NCI-H2227 (cell line): ENCODE data around the gene PNKP.

Experiments
- DNase-seq: peaks from one replicate; lab custom pipeline; 2025; ENCODE audit not compliant: unreplicated experiment; lab: John Stamatoyannopoulos, UW

PNKP gene

DNA sequence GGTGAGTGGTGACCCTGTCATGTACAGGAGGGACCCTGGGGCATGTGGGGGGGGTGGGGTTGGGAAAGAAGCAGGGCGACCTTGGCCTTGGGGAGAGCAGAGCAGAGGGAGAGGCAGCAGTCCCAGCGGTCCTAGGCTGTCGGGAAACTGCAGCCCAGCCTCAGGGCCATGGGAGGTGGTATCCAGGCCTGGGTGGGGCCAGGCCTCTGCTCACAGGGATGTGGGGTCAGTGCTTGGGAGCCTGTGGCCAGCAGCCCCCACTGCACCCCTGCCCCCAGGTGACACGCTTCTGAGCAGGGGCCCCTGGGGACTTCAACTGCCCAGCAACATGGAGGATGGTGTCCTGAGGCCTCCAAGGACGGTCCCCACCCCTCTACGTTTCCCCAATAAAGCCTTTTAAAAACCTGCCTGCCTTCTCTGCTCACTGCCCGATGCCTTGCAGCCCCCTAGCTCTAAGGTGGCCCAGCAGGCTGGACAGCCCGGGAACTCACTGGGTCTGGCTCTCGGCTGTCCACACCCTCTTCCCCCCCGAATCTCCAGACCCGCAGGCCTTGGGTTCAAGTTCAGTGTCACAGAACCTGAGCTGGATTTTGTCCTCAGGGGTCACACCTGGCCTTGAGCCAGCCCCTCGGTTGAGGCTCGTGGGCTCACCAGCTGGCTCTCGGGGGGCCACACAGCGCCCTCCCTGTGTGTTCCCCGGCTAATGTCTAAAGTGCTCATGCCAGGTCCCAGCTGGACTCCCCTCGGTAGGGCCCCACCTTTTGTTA lies 6.9 kb downstream of the PNKP start:
- DNase-seq = no peak

DNA sequence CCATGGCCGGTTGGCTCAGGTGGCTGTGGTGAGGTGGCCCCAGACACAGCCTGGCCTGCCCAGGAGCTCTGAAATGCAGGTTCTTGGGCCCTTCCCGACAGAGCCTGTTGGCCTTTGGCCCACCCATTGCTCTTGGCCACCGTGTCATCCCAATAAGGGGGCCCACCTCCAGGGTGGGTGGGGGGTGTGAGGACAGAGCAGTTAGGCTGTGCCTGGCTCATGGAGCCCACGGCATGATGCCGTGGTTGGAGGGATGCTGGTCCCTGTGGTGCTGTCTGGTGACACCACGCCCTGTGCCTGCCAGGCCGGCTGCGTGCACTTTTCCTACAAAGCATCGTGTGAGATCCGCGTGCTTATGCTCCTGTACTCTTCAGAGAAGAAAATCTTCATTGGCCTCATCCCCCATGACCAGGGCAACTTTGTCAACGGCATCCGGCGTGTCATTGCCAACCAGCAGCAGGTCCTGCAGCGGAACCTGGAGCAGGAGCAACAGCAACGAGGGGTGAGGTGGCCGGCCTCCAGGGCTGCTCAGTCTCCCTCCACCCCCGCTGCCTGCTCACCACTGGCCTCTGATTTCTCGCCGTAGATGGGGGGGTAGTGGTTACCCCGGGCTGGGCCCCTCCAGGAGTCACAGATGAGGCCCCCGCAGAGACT lies 7.6 kb downstream of the PNKP start:
- DNase-seq = no peak

DNA sequence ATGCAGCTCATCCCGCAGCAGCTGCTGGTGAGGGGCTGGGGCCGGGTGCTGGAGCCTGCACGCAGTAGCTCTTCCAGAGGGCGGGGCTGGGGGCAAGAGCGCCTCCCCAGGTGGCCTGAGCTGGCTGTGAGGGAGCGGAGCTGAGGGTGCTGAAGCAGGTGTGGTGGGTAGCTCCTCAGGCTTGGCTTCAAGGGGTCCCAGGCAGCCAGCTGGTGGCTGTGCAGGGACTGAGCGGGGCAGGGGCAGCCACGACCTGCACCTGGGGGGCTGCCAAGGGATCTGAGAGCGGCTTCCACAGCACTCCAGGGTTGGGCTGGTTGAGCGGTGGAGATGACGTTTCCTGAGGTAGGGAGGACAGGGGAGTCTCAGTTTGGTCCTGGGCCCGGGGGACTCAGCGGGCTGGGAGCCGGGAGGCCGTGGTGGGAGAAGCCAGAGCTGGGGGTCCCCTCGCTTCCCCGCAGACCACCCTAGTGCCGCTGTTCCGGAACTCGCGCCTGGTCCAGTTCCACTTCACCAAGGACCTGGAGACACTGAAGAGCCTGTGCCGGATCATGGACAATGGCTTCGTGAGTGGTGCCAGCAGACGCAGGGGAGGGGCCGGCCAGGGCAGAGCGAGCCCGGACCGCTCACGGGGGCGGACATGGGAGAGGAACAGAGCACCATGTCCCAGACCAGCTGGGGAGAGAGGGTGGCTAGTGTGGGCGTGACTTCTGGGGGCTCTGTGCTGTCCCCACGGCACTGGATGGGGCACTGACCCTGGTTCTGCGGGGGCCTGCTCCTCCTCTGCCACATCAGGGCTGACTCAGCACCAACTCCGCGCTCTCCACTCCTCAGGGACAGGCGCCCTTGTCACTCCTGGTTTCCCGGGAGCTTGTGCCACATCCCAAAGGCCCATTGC lies 9.0 kb downstream of the PNKP start:
- DNase-seq = no peak

DNA sequence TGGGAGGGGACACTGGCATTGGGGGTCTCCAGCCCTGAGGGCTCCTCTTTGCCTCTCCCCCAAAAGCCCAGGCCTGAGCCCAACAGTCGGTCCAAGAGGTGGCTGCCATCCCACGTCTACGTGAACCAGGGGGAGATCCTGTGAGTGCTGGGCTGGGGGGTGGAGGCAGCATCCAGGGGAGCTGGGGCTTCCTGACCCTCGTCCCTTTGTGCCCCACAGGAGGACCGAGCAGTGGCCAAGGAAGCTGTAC lies 9.6 kb downstream of the PNKP start:
- DNase-seq = no peak

DNA sequence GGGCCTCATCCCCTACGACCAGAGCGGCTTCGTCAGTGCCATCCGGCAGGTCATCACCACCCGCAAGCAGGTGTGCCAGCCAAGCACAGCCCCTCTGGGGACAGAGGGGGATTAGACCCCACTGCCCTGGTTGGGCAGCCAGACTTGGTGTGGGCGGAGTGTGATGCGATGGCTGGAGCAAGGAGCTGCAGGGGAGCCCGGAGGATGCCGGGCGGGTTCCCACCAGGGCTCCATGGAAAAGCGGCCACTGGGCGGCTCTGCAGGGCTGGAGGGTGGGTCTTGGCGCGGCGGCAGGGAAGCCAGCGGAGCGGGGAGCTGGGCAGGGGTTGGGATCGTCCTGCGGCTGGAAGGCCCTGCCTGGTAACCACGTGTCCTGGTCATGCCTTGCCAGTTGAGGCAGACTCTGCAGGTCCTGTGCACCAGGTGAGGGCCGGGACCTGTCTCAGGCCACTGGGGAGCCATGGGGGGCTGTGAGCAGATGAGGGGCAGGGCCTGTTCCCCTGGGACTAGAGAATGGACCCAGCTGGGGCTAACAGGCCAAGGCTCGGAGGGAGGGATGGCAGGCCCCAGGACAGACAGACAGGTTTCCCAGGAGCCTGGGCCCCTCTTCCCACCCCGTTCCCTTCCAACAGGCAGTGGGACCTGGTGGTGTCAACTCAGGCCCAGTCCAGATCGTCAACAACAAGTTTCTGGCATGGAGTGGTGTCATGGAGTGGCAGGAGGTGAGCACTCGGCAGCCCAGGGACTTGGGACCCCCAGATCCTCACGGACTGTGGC lies 10.1 kb downstream of the PNKP start:
- DNase-seq = no peak

DNA sequence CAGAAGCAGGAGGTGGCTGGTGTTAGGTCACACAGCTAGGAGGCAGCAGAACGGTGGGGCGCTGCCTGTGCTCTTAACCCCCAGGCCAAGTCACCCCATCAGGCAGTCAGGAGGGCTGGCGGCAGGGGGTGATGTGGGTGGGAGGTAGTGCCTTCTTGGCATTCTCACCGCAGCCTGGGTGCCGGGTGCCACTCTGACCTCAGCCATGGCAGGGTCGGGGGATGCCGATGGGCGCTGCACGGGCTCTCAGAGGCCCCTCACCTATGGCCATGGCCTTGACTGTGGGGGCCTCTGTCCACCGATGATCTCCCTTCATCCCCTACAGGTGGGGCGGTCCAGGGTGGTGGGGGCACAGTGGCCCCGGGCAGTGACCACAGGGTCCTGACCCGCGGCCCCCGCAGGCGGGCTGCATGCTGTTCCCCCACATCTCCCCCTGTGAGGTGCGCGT lies 10.8 kb downstream of the PNKP start:
- no peak for DNase-seq

DNA sequence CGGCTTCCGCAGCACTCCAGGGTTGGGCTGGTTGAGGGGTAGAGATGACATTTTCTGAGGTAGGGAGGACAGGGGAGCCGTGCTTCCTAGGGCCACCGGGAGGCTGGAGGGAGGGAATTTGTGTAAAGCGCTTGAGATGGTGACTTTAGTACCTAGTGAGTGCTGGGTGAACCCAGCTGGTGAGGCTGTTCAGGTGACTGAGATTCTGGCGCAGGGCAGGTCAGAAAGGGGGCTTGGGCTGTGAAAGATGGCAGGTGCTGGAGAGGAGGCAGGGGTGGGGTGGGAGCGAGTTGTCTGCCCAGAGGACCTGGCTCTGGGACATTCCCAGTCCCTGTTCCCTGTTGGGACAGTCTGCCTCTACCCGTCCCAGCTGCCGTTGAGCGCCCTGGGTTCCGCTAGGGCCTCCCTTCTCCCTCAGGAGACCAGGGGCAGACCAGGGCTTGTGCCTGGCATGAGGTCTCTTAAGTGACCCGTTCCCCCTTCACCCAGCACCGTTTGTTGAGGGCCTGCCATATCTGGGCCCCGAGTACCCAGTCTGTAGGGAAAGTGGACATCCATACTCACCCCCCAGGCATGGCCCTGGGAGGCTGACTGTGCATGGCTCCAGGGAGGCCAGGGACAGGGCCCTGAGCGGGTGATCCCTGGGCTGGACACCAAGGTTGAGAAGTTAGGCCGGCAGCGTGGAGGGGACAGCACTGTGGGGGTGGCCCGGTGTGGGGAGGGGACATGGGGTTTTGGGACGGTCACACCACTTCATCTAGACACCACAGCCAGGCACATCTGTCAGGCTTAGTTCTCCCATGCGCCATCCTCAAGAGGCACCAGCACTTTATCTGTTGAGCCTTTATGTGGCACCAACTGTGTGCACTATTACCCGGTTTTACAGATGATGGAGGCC lies 11.5 kb downstream of the PNKP start:
- no peak for DNase-seq

DNA sequence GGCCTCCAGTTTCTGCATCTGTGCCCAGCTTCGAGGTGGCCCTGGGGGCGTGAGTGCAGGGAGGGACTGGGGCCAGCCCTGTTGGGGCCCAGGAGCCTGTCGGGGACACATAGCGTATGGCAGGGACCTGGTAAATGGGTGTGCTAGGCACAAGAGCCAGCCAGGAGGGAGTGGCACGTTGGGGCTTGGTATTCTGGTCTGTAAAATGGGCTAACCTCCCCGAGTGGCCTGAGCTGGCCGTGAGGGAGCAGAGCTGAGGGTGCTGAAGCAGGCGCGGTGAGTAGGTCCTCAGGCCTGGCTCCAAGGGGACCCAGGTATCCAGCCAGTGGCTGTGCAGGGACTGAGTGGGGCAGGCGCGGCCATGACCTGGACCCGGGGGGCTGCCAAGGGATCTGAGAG lies 12.1 kb downstream of the PNKP start:
- DNase-seq = no peak

DNA sequence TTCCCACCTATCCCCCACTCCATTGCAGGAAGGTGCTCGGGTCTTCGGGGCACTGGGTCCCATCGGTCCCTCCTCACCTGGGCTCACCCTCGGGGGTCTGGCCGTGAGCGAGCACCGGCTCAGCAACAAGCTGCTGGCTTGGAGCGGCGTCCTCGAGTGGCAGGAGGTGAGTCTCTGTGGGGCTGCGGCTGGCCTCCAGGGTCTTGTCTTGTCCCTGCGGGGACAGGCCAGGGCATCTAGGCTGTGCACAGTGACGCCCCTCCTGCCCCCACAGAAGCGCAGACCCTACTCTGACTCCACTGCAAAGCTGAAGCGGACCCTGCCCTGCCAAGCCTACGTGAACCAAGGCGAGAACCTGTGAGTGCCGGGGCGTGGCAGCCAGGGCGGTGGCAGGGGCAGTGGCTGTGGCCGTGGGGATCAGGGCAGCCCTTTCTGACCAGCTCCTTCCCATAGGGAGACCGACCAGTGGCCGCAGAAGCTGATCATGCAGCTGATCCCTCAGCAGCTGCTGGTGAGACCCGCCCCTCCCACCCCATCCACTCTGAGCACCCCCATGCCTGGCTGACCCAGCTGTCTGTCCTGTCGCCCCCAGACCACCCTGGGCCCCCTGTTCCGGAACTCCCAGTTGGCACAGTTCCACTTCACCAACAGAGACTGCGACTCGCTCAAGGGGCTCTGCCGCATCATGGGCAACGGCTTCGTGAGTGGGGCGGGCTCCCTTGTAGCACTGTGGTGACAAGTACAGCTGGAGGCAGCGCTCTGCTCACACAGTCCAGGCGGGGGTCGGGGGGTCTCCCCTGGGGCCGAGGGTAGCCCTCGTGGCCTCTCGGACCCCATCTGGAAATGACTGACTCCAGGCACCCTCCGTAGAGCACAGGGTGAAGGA lies 12.8 kb downstream of the PNKP start:
- DNase-seq = no peak

DNA sequence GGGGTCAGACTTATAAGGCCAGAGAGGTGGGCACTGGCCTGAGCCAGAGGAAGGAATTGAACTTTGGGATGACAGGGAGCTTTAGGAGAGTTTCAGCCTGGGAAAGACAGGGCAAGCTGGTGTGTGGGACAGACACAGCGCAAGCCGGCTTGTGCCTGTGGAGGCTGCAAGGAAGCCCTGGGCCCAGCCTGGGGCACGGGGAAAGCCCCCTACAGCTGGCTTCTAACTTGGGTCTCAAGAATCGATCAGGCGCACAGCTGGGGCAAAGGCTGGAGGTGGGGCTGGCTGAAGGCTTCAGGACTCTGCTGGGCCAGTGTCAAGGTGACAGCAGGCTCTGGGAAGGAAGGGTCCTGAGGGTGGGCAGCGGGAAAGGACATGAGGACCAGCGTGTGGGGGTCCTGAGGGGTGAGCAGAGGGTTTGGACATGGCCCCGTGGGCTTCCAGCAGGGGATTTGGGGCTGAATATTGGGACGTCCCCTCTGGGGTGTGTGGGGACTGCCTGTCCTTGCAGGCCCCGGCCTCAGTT lies 13.5 kb downstream of the PNKP start:
- no peak for DNase-seq

DNA sequence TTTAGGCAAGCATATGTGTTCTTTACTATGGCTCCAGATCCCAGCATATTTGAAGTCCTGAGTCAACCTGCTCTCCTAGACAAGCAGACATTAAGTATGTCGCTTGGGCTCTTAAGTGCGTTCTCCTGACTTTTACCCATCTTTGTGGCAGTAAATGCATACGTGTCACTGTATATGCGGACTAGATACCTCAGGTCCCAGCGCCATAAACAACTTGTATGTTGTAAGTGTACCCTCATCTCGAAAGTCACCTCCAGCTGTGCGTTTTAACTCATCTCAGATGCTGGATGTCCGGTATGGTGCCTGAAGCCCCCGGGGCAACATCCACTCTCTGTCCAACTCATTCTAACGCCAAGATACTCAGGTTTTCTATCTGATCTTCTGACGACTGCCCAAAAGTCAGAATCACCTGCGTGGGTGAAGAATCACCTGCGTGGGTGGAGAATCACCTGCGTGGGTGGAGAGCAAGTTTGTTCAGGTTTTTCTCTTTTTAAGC lies 14.7 kb downstream of the PNKP start:
- DNase-seq = no peak

DNA sequence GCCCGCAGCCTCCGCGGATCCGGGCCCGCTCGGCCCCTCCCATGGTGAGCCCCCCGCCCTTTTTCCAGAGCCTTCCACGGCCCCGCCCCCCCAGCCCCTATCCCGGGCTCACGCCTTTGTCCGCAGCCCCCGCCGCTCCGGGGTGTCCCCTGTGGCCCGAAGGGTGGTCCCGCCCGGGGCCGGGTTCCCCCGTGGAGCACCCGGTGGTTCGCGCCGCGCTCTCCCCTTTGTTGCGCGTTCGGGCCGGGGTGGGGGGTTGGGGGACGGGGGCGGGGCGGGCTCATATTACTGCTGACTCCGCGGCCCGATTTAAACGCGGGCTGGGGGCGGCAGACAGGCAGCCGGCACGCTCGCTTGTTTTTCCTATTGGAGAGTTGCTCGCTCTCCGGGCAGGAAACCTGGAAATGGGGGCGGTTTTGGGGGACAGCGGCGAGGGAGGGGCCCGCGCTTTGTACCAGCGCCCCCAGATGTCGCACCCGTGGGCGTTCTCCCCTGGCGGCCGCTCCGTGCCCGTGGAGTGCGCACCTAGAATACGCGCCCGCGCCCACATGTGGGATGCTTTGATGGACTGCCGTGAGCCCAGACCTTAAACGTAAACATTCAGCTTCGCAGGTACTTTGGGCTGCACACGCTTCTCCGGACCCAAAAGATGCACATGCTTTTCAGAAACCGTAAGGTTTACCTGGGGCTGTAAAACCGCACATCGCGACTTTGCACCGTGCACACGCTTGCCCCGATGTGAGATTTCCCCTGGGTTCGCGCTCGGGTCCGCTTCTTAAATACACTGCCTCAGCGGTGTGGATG lies 15.7 kb downstream of the PNKP start:
- DNase-seq = peak; percentile 49

DNA sequence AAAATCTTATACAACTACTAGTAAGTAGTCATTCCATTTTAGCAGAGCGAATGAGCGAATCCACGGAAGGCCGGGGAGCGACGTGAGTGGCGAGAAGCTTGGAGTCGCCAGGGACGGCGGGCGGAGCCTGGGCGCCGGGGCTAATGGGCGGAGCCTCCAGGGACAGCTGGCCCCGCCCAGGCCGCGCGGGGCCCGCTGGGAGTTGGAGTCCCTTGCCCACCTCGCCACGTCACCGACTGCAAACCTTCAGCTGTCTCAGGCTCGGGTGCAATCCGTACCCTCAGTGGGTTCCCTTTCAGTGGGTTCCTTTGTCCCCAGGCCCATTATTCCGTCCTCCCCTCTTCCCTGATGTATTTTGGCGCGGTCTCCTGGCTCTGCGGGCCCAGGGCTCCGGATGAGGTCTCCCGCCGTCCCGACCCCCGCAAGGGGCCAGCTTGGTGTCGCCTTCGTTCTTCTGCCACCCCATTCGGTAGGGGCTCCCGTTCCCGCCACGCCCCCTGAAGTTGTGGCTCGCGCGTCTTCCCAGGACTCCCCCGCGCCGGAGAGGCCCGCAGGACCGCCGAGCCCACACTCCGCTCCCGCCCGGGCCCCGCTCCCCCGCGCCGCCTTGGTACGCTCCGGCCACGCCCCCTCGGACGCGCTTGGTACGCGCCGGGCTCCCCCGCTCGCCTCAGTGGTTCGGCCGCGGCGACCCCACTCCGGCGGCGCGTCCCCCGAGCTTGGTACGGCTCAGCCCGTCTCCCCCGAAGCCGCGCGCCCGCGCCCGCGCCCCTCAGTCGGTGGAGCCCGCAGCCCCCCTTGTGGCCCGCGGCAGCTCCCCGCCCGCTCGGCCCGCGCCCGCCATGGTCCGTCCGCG lies 16.7 kb downstream of the PNKP start, which contains the start of gene PTOV1:
Gene PTOV1 (plus strand): TSS at position 673 of the 856 bp plus-strand sequence.
- peak; percentile 92 for DNase-seq

DNA sequence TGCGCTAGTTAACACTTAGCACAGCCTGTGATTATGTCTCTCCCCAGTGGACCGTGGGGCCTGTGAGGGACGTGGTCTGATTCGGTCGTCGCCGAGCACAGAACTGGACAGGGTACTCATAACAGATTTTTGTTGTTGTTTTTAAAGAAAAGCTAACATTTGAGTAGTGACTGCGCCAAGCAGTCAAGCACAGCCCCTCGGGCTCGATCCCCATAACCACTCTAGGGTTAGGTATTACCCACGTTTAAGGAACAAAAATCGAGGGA lies 17.2 kb downstream of the PNKP start:
- DNase-seq = no peak

DNA sequence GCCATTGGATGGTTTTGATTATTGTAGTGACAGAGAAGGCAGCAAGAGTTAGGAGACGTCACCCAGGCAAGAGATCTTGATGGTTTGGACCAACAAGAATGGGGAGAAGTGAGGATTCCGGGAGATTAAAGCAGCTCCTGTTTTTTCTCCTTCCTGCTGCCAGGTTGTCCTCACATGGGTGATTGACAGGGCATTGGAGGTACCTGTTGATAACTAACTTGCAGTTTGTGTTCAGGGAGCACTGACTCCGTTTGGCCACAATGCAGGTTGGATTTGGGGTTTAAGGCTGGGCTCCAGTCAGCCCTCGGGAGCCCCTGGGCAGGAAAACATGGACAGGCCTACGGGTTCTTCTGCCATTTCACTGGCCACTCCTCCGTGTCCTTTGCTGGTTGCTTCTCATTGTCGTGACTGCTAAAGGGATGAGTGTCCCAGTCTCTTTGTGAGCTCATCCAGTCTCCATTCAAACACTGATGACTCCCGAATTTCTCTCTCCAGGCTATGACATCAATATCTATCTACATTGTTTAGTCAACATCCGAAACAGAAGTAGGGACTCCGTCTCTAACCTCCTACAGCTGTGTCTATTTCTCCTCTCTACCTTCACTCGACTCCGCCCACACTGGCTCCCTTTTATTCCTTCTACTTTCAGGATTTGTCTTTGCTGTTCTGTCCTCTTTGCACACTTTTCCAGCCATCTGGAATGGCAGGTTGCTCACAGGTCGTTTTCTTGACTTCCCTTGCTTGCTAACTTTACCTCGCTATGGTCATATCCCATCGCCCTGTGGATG lies 17.7 kb downstream of the PNKP start:
- no peak for DNase-seq

DNA sequence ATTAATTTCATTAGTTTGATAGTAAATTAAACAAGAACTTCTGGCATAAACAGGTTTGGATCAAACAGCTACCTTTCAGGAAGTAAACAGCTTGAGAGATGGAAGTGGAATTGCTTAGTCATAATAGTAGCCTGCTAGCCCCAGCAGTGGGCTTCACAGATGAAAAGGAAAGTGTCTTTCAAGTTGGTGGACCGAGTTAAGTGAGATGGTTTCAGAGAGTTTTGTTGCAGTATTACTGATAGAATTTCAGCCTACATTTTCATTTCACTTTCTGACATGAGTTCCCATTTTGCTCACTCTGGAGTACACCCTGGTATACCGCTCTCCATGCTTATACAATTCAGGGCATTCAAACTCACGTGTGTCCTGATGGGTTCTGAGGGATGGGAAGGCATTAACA lies 18.4 kb downstream of the PNKP start:
- DNase-seq = no peak
